ENCODE results near the gene RRAD.
A peak's percentile ranks its signal among the peaks of the same experiment; 100 is the strongest.

The RRAD gene

GRCh38 chr16:66872943-66873684, 52.2 kb downstream of the RRAD start:
- peak; percentile 99 for DNase-seq

GRCh38 chr16:66872559-66872942, 52.8 kb downstream of the RRAD start:
- no peak for DNase-seq

- no peak for DNase-seq
Measured at GRCh38 chr16:66871840-66872239, 53.5 kb downstream of the RRAD start.

Data from fibroblast of upper back skin (primary cell).